ENCODE measurements around the gene MDFIC.

DNA sequence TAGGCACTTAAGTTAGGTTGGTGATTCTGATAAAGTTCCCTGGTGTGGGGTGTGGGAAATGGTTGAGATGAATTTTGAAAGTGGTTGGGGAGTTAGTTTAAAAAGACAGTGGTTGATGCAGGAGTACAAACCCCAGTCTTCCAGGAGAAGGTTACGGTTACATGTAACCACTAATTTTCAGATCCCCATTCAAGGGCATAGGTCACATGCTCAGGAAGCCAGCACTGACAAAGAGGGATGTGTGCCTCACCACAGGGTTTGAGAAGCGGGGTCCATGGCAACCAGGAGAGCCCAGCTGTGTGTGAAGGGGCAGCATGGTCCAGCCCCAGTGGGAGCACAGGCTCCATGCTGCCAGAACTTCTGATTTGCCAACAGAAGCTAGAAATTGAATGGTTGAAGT lies 144.2 kb downstream of the MDFIC start:
- no peak for TF ChIP-seq EZH2 (optimal IDR thresholded peaks at IDR 0.05; ENCODE audit: low read depth, low read length)
- TF ChIP-seq, protein P1, sequence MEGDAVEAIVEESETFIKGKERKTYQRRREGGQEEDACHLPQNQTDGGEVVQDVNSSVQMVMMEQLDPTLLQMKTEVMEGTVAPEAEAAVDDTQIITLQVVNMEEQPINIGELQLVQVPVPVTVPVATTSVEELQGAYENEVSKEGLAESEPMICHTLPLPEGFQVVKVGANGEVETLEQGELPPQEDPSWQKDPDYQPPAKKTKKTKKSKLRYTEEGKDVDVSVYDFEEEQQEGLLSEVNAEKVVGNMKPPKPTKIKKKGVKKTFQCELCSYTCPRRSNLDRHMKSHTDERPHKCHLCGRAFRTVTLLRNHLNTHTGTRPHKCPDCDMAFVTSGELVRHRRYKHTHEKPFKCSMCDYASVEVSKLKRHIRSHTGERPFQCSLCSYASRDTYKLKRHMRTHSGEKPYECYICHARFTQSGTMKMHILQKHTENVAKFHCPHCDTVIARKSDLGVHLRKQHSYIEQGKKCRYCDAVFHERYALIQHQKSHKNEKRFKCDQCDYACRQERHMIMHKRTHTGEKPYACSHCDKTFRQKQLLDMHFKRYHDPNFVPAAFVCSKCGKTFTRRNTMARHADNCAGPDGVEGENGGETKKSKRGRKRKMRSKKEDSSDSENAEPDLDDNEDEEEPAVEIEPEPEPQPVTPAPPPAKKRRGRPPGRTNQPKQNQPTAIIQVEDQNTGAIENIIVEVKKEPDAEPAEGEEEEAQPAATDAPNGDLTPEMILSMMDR (IDR thresholded peaks at IDR 0.05; ENCODE audit: low read length), result no peak
- TF ChIP-seq EZH2phosphoT487 (IDR thresholded peaks at IDR 0.05; ENCODE audit: low read length), result no peak

Measured in MM.1S (cell line).